Activated CD8-positive, alpha-beta memory T cell treated with anti-CD3 and anti-CD28 coated beads for 4 hours (primary cell): ENCODE measurements around the gene BLTP1.
A peak's percentile ranks its signal among the peaks of the same experiment; 100 is the strongest.
"Not testable (repeated sequence)": the region's sequence is repeated elsewhere in the genome, so short reads cannot be mapped to it uniquely, and the experiment has no call there.

Experiments used
- DNase-seq, 2 donors: peaks; one replicate each; pipeline ENCODE4 v3.0.0-alpha.2; 2020; ENCODE audit warnings: low read depth in 2 of 2

Gene BLTP1, protein sequence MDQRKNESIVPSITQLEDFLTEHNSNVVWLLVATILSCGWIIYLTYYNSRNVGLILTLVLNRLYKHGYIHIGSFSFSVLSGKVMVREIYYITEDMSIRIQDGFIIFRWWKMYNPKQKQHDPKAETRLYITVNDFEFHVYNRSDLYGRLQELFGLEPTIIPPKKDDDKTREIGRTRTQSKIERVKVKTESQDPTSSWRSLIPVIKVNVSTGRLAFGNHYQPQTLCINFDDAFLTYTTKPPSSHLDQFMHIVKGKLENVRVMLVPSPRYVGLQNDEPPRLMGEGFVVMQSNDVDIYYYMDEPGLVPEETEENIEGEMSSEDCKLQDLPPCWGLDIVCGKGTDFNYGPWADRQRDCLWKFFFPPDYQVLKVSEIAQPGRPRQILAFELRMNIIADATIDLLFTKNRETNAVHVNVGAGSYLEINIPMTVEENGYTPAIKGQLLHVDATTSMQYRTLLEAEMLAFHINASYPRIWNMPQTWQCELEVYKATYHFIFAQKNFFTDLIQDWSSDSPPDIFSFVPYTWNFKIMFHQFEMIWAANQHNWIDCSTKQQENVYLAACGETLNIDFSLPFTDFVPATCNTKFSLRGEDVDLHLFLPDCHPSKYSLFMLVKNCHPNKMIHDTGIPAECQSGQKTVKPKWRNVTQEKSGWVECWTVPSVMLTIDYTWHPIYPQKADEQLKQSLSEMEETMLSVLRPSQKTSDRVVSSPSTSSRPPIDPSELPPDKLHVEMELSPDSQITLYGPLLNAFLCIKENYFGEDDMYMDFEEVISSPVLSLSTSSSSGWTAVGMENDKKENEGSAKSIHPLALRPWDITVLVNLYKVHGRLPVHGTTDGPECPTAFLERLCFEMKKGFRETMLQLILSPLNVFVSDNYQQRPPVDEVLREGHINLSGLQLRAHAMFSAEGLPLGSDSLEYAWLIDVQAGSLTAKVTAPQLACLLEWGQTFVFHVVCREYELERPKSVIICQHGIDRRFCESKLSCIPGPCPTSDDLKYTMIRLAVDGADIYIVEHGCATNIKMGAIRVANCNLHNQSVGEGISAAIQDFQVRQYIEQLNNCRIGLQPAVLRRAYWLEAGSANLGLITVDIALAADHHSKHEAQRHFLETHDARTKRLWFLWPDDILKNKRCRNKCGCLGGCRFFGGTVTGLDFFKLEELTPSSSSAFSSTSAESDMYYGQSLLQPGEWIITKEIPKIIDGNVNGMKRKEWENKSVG (N-terminal part only)

DNA sequence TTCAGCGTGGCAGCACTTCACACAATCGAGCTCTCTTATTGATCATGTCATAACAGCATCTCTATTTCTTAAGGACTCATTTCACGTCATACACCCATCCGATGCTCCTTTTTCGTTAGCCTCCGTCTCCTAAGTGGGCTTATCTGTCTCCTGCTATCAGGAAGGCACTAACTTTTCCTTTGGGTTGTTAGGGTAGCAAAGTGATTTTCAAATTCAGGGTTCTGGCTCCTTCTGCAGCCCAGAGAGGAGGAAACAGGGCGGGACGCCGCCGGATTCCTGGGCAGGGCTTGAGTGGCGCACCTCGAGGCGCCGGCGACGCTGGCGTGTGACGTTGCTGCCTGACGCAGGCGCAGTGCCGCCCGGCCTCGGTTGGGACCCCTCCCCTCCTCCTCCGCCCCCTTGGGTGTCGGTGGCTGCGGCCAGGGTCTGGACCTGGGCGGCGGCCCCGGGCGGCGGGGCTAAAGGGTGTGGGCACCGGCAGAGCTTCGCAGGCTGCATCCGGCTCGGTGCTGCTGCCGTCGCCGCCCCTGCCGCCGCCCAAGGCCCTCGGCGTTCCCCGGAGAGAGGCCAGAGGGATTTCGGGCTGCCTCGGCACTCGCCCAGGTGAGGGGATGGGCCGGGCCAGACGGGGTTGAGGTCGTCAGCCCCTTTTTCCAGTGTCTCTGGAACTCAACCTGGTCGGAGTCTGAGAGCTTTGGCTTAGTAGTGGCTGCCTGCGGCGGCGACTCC, at the start of gene BLTP1:
BLTP1 (plus strand) TSS at position 350 of the 729 bp plus-strand sequence. CDS start 18,317 bp downstream, outside the sequence.
- peak; percentile 75 to 76 for DNase-seq

DNA sequence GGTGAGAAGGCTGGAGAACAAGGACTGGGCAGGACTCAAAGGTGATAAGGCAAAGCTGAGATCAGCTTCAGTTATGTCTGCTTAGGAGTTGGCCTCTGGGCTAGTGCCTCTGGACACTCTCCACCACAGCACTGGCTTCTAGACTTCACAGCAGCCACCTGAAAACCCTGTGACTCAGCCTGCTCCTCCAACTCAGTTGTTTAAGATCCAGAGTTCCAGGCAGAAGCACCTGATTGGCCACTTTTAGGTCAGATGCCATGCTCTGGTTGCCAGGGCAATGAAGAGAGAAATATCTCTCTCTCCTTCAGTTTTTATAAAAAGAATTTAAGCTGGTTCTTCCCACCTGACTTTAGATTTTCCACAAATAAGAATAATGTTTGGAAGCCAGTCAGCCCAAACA, 47.9 kb upstream of the BLTP1 start:
- no peak for DNase-seq

DNA sequence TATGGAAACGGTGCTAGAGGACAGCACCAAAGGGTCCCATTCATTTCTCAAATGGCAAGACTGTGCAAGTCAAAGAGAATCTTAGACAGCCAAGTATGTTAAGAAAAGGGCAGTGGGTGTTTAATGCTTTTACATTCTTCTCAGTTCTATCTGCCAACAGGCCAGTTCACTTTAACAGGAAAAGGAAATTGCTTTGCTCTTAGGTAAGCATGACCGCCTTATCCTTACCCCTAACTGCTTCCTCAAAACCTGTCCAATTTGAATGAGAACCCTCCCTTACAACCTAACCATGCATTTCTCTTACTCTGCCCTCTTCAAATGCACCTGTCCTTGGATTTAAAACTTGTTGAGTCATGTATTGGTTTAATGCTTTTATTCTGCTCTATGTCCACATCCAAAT, 44.5 kb upstream of the BLTP1 start:
- no peak for DNase-seq

DNA sequence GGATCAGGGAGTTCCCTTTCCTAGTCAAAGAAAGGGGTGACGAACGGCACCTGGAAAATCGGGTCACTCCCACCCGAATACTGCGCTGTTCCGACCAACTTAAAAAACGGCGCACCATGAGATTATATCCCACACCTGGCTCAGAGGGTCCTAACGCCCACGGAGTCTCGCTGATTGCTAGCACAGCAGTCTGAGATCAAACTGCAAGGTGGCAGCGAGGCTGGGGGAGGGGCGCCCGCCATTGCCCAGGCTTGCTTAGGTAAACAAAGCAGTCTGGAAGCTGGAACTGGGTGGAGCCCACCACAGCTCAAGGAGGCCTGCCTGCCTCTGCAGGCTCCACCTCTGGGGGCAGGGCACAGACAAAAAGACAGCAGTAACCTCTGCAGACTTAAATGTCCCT, 41.8 kb upstream of the BLTP1 start:
- DNase-seq, result not testable (repeated sequence)

DNA sequence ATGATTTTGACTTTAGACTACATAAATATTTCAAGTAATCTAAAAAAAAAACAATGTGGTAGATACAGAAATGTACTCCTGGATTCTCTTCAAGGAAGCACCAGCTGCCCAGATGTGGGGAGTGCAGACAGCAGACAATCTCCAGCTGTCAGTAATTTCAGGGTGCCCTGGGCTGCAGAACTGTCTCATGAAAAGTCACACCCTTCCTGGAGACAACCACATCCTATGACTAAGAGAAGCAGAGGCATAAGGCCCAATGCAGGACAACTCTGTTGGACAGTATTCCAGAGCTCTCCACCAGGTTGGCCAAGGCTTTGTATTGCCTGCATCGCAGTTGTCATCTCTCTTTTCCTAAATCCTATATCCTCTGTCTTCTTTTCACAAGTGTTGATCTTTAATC, 34.4 kb upstream of the BLTP1 start:
- no peak for DNase-seq

DNA sequence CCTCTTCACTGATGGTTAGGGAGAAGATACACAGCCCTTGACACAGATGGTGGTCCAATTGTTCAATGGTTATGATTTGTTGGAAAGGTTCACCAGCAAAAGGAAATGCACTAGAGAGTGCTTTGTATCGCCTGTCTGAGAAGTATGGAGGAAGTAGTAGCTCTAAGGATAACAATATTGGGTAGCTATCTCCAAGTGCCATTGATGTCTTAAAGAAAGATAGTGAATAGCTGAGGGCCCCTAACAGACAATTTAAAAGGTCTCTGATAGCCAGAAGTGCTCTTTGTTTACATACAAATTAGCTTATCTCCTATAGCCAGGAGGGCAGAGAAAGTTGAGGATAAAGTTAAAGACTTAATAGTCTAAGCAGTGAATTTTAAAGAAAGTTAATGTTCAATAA, 33.9 kb upstream of the BLTP1 start:
- DNase-seq, result no peak

DNA sequence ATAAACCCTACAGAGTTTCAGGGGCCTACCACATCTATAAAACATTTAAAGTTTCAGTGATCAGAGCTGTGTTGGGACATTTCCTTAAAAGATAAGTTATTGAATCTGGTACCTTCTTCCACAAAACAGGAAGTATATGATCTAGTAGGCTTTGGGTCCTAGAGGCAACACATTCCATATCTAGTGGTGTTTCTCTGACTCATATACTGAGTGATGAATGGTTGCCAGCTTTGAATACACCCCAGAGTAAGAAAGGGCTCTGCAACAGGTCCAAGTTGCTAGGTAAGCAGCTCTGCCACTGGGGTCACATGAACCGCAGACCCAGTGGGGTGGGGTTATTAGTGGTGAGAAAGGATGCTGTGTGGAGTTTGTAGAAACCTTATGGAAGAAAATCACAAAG, 32.4 kb upstream of the BLTP1 start:
- no peak for DNase-seq

DNA sequence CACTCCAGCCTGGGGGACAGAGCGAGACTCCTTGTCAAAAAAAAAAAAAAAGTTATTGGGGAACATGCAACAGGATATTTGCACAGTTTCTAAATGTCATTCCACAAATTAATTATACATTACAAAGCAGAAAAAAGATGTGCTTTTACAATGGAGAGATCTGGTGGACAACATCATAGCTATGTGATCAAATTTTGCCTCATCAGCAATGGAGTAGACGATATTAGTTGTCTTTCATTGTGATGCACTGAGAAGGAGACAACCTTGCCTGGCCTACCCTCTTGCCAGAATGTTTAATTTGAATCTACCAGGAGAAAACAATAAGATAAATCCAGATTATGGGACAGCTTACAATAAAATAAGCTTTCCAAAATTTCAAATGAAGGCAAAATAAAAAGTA, 30.5 kb upstream of the BLTP1 start:
- no peak for DNase-seq

DNA sequence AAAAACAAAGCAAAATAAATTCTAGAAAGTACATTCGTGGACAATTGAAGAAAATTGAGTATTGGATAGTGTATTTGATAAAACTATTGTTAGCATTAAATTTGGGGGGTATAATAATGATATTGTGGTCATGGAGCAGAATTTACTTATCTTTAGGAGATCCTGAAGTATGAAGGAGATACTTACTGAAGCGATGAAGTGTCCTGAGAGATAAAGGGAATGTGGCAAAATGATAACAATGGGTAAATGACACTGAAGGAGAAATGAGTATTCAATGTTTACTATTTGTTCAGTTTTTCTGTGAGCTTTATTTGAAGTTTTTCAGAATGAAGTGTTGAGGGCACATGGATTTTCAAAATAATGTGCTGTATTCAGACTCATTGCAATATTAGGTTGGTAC, 30.0 kb upstream of the BLTP1 start:
- DNase-seq, result no peak

DNA sequence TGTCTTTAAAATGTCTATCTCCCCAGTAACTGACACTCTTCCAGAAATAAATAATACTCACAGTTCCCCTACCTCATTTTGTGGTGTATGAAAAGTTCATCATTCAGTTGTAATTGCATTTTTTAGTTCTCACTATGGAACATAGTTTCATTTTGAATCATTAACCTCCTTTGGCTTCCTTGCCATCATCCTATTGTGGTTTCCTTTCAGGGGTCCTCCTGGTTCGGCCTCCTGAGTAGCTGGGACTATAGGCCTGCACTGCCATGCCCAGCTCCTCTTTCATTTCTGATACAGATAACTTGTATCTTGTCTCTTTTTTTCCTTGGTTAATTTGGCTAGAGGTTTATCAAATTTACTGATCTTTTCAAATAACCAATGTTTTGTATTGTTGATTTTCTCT, 23.1 kb upstream of the BLTP1 start:
- DNase-seq, result no peak

DNA sequence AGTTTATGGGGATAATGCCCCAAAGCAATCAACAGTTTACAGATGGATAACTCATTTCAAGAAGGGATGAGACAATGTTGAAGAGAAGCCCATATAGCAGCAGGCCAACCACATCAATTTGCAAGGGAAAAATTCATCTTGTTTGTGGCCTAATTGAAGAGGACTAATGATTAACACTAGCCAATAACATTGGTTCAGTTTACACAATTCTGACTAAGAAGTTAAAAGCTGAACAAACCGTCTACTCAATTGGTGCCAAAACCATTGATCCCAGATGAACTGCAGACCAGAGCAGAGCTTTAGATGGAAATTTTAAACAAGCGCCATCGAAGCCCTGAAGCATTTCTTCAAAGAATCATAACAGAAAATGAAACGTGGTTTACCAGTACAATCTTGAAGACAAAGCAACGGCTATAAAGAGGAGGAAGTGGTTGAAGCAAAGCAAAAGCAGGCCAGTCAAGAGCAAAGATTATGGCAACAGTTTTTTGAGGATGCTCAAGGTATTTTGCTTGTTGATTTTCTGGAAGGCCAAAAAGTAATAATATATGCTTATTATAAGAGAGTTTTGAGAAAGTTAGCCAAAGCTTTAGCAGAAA, 20.5 kb upstream of the BLTP1 start:
- no peak for DNase-seq

DNA sequence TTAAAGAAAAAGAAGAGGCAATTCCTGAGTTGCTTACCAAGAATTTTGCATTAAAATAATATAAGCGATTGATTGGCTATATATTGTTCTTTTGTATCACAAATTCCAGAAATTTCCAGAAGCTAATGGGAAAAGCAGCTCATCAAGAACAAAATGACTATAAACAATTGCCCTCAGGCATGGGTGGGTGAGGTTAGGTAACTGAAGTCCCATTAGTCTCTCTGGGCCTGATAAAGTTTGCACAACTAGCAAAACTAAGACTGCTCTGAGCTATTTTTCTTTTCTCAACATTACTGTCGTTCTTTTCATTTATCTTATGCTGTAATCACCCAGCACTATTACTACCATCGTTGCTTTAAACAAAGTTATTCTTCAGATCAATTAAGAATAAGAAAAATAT, 19.2 kb upstream of the BLTP1 start:
- no peak for DNase-seq

DNA sequence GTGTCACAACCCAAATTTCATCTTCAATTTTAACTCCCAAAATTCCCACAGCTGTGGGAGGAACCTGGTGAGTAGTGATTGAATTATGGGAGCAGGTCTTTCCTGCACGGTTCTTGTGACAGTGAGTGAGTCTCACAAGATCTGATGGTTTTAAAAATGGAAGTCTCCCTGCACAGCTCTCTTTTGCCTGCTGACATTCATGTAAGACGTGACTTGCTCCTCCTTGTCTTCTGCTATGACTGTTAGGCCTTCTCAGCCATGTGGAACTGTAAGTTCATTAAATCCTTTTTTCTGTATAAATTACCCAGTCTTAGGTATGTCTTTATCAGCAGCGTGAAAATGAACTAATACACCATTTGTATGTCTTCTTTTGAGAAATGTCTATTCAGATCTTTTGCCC, 13.0 kb upstream of the BLTP1 start:
- DNase-seq, result no peak

DNA sequence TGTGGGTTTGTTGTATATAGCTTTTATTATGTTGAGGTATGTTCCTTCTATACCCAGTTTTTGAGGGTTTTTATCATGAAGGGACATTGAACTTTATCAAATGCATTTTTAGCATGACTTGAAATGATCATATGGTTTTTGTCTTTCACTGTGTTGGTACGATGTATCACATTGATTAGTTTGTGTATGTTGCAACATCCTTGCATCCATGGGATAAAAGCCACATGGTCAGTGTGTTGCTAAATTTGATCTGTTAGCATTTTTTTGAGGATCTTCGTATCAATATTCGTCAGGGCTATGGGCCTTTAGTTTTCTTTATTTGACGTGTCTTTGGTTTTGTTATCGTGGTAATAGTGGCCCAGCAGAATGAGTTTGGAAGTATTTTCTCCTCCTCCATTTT, 11.3 kb upstream of the BLTP1 start:
- DNase-seq, result no peak

DNA sequence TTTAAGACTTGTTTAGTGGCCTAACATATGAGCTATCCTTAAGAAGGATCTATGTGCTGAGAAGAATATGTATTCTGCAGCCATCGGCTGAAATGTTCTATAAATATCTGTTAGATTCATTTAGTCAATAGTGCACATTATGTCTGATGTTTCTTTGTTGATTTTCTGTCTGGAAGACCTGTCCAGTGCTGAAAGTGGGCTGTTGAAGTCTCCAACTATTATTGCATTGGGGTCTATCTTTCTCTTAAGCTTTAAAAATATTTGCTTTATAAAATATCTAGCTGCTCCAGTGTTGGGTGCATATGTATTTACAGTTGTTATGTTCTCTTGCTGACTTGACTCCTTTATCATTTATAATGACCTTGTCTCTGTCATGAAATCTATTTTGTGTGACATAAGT, 9.4 kb upstream of the BLTP1 start:
- DNase-seq, result no peak

DNA sequence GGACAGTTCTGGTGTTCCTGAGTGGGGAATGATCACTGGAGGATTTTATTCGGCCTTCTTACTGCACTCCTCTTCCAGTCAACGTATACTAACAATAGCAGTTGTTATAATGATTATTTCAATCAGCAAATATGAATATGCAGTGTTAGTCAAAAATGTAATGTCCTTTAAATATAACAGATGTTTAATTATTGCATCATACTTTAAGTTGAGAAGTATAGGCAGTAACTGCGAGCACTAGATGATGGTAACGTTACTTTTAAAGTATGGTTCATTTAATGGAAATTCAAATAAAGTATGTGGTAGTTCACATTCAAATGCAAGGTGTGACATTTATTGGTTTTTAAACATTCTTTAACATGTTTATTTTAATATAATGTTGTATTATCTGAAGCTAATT, 5.5 kb upstream of the BLTP1 start:
- DNase-seq, result no peak

DNA sequence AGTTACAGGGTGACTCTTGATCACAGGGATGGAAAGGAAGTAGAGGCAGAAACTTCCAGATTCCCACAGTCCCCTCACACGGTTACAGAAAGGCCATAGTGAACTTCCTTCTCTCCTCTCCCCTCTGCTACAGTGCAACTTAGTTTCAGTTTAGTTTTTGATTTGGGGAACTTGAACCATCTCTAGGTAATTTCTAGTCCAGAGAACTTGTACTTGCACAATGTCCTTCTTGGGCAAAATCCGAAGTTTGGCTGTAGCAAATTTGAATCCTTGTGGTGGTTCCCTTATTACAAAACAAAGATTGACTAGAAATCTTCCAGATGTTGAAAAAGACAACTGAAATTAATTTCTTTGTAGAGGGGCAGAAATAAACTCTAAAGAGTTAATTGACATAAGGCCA, 1.2 kb upstream of the BLTP1 start:
- no peak for DNase-seq

DNA sequence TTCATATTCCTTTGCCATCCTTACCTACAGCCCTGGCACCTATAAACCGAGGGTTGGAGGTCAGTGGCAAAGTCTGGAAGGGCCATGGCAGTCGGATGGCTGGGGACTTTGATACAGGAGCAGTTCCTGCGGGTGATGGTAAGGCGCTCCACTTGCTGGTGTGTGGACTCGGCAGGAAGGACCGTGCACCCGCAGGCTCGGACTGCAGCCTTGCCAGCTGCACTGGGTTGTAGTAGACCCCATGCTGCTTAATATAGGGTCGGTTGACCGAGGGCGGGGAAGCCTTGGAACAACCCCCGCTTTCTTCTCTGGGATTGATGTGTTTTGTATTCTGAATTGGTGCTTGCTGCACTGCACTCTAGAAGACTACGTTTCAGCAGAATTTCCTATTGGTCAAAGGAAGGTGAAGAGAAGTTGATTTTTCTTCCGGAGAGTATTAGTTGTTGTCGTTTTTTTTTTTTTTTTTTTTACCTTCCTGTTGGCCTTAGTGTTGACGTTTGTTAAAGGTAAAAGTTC, 638 bp downstream of the BLTP1 start:
- peak in 1 of 2 donors; percentile 5 for DNase-seq

DNA sequence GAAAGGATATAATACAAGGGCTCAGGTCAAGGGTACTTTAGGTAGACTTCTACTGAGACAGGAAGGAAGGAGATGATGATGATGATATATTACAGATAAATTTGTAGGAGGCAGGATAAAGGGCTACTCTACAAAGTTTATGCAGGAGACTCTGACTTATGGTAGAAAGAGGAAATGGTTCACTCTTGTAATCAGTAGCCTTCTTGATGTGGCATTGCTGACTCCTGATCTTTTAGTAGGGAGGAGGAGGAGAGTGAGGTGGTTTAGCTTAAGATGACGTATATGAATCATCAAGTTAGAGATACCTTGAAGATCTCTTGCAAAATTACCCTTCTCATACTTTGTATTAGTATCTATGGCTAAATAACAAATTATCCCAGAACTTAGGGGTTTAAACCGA, 4.7 kb downstream of the BLTP1 start:
- DNase-seq, result no peak

DNA sequence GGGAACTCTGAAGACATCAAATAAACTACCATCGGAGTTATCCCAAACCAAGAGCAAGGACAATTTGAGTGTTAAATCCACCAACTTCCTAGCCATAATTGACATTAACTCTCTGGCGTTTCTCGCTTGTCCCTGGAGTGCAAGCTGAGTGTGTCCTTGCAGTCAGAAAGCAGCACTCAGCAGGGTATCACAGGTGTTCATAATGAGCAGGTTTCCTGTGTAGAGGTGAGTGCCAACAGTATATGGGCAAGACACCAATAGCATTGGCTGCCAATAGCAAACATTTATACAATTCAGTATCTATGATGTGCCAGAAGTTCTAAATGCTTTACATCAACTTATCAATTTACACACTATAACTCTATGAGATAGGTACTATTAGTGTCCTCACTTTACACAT, 11.2 kb downstream of the BLTP1 start:
- no peak for DNase-seq

DNA sequence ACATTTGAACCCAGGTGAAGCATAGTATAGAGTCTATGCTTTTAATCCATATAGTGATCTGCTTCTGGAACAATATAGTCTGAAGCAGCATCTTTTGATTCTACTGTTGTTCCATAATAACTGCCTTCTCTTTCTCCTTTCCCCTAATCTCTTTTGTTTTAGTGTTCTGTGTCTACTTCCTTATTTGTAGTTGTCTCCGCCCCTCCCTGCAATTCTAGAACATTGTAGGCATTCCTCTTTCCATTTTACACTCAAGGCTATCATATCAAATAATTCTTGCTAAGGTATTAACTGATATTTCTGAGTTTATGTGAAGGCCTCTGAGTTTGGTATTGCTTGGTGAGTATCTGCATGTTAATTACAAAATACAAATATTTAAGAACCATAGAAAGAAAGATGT, 11.6 kb downstream of the BLTP1 start:
- no peak for DNase-seq
